ENCODE results near the gene DNAJA3.

GRCh38 chr16:4460936-4461249 is 35.2 kb downstream of the DNAJA3 start:
- TF ChIP-seq CTCF (IDR thresholded peaks at IDR 0.05; ENCODE audit: low read depth, low read length) (no peak), EZH2phosphoT487 (IDR thresholded peaks at IDR 0.05; ENCODE audit: low read depth) (no peak)
